Measurements from ENCODE around the gene DUOXA1.

Gene DUOXA1, protein sequence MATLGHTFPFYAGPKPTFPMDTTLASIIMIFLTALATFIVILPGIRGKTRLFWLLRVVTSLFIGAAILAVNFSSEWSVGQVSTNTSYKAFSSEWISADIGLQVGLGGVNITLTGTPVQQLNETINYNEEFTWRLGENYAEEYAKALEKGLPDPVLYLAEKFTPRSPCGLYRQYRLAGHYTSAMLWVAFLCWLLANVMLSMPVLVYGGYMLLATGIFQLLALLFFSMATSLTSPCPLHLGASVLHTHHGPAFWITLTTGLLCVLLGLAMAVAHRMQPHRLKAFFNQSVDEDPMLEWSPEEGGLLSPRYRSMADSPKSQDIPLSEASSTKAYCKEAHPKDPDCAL

GRCh38 chr15:45129651-45130129 lies at the start of gene DUOXA1, which contains the start of gene DUOX1:
DUOXA1 (minus strand) TSS chr15:45129879; CDS start chr15:45123014, 6,865 bp downstream.
DUOX1 (plus strand) TSS chr15:45129994; CDS start chr15:45131967, 1,973 bp downstream.
- H3K27me3 ChIP-seq (replicated peaks): peaks cover 53% of the 10 kb centered on the region
- H3K36me3 ChIP-seq (replicated peaks): no peaks in the 10 kb centered on the region
- in situ Hi-C loops (cut with HindIII; ENCODE audit: low pct_ligation_motif_present, low sequenced_read_pairs): no loop called here
- H3K4me3 ChIP-seq (ENCODE audit: low read depth, low read length): no peak within 1 kb of the TSS
- TF ChIP-seq CTCF (IDR thresholded peaks at IDR 0.05; ENCODE audit: low read depth, low read length, missing control alignments): no peak
- H3K27ac ChIP-seq: no peak within 1 kb of the TSS
- no peak for DNase-seq

DNA sequence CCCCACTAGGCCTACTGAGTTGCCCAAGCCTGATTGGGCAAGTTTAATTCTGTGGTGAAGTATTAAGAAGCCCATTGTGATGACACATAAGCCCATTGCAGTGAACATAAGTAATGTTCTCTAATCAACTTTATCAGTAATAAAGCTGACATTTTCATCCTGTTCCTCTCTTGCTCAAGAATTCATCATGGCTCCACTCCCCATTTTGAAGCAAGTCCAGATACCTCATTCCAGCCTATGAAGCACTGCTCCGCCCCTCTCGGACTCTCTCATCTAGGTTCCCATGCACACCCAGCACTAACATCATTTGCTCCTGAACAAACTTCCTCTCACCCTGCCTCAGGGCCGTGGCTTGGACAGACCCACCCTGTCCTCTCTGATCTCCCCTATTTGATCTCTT lies 47.6 kb upstream of the DUOXA1 start:
- Histone ChIP-seq H3K27ac (no peak overlapping the region), H3K27me3 (replicated peaks) (no peaks in the 10 kb centered on the region), H3K36me3 (replicated peaks) (no peaks in the 10 kb centered on the region), H3K4me3 (ENCODE audit: low read depth, low read length) (no peak overlapping the region)
- no peak for DNase-seq
- TF ChIP-seq CTCF (IDR thresholded peaks at IDR 0.05; ENCODE audit: low read depth, low read length, missing control alignments): no peak
- in situ Hi-C loops (cut with HindIII; ENCODE audit: low pct_ligation_motif_present, low sequenced_read_pairs): no loop called here

- DNase-seq: no peak
- in situ Hi-C loops (cut with HindIII; ENCODE audit: low pct_ligation_motif_present, low sequenced_read_pairs): no loop called here
- Histone ChIP-seq H3K27ac (no peak overlapping the region), H3K4me3 (ENCODE audit: low read depth, low read length) (no peak overlapping the region), H3K27me3 (replicated peaks) (no peaks in the 10 kb centered on the region), H3K36me3 (replicated peaks) (no peaks in the 10 kb centered on the region)
- no peak for TF ChIP-seq CTCF (IDR thresholded peaks at IDR 0.05; ENCODE audit: low read depth, low read length, missing control alignments)
Observed at GRCh38 chr15:45174577-45174976, 44.9 kb upstream of the DUOXA1 start.

GRCh38 chr15:45174069-45174468 lies 44.4 kb upstream of the DUOXA1 start:
- Histone ChIP-seq H3K27ac (no peak overlapping the region), H3K36me3 (replicated peaks) (no peaks in the 10 kb centered on the region), H3K4me3 (ENCODE audit: low read depth, low read length) (no peak overlapping the region), H3K27me3 (replicated peaks) (no peaks in the 10 kb centered on the region)
- no peak for DNase-seq
- in situ Hi-C loops (cut with HindIII; ENCODE audit: low pct_ligation_motif_present, low sequenced_read_pairs): no loop called here
- TF ChIP-seq CTCF (IDR thresholded peaks at IDR 0.05; ENCODE audit: low read depth, low read length, missing control alignments): no peak

DNA sequence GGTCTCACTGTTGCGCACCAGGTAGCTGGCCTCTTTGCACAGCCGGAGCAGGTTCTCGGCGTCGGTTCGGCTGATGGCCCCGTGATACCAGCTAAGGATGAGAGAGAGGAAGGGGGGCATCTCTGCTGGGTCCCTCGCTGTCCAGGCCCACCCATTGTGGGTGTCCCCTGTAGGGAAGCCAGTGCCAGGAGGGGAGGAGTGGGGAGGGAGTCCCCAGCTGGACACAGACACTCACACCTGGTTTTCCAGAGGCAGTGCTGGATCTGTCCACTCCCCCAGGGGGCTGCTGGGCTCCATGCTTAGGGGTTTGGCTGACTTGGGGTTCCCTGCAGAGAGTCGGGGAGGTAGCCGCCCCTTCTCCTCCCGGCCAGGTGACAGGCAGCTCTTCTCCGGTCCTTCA lies 42.2 kb upstream of the DUOXA1 start:
- H3K27me3 ChIP-seq (replicated peaks): no peaks in the 10 kb centered on the region
- in situ Hi-C loops (cut with HindIII; ENCODE audit: low pct_ligation_motif_present, low sequenced_read_pairs): no loop called here
- H3K36me3 ChIP-seq (replicated peaks): no peaks in the 10 kb centered on the region
- no peak for DNase-seq
- no peak for TF ChIP-seq CTCF (IDR thresholded peaks at IDR 0.05; ENCODE audit: low read depth, low read length, missing control alignments)
- no peak overlapping the region for H3K4me3 ChIP-seq (ENCODE audit: low read depth, low read length)
- H3K27ac ChIP-seq: no peak overlapping the region
